Measurements from ENCODE around the gene MYCBP2.
"Not testable (repeated sequence)": the region's sequence is repeated elsewhere in the genome, so short reads cannot be mapped to it uniquely, and the experiment has no call there.

The MYCBP2 gene

GRCh38 chr13:77335543-77335942 lies 8.6 kb upstream of the MYCBP2 start:
- DNase-seq = peak; percentile 38 to 49

GRCh38 chr13:77333594-77333993 lies 6.7 kb upstream of the MYCBP2 start:
- peak; percentile 67 to 76 for DNase-seq

- DNase-seq = no peak
These were observed 4.5 kb upstream of the MYCBP2 start for GRCh38 chr13:77331421-77331820.

- DNase-seq = peak; percentile 2 to 66
These were observed 3.2 kb upstream of the MYCBP2 start for GRCh38 chr13:77329911-77330584.

GRCh38 chr13:77329133-77329910 lies 2.4 kb upstream of the MYCBP2 start:
- peak; percentile 93 to 94 for DNase-seq

- DNase-seq = no peak
These were observed 1.9 kb upstream of the MYCBP2 start for GRCh38 chr13:77328819-77329132.

- DNase-seq = peak in 1 of 2 donors; percentile 9
These were observed 1.4 kb downstream of the MYCBP2 start for GRCh38 chr13:77325371-77325980.

GRCh38 chr13:77323858-77324257 lies 3.0 kb downstream of the MYCBP2 start:
- no peak for DNase-seq

GRCh38 chr13:77319536-77319935 lies 7.4 kb downstream of the MYCBP2 start:
- DNase-seq = no peak

GRCh38 chr13:77318741-77319140 lies 8.2 kb downstream of the MYCBP2 start:
- no peak for DNase-seq

- no peak for DNase-seq
These were observed 10.5 kb downstream of the MYCBP2 start for GRCh38 chr13:77316430-77316829.

GRCh38 chr13:77315509-77315908 lies 11.4 kb downstream of the MYCBP2 start:
- DNase-seq = not testable (repeated sequence)

- DNase-seq = no peak
These were observed 13.0 kb downstream of the MYCBP2 start for GRCh38 chr13:77313923-77314322.

- DNase-seq = no peak
These were observed 14.6 kb downstream of the MYCBP2 start for GRCh38 chr13:77312311-77312710.

GRCh38 chr13:77310579-77311279 lies 16.2 kb downstream of the MYCBP2 start:
- DNase-seq = no peak

- no peak for DNase-seq
These were observed 16.7 kb downstream of the MYCBP2 start for GRCh38 chr13:77310161-77310560.

- no peak for DNase-seq
These were observed 17.6 kb downstream of the MYCBP2 start for GRCh38 chr13:77309254-77309653.

GRCh38 chr13:77306458-77306857 lies 20.4 kb downstream of the MYCBP2 start:
- no peak for DNase-seq

GRCh38 chr13:77305266-77305665 lies 21.6 kb downstream of the MYCBP2 start:
- peak; percentile 9 to 80 for DNase-seq

- DNase-seq = peak; percentile 61 to 68
These were observed 26.5 kb downstream of the MYCBP2 start for GRCh38 chr13:77300176-77301037.

- no peak for DNase-seq
These were observed 27.3 kb downstream of the MYCBP2 start for GRCh38 chr13:77299587-77299986.

- DNase-seq = peak in 1 of 2 donors; percentile 43
These were observed 28.5 kb downstream of the MYCBP2 start for GRCh38 chr13:77298426-77298825.
